Fibroblast of lung (primary cell): ENCODE data around the gene SHISA4. TPM values are rescaled to one million over a fixed set of nuclear protein-coding genes. Genes with fewer than 3 reads are reported as not detected.
"Not testable (repeated sequence)": the region's sequence is repeated elsewhere in the genome, so short reads cannot be mapped to it uniquely, and the experiment has no call there.

Experiments
- DNase-seq, 2 donors: peaks; one replicate each; pipeline versions ENCODE4 v3.0.0 to v3.0.0-alpha.2; 2010; ENCODE audit warnings: low read depth in 2 of 2
- H2AFZ ChIP-seq: 2 replicates; pipeline ENCODE4 v1.5.1; 2012; ENCODE audit warnings: low read length, control low read depth, inconsistent platforms
- H3K27ac ChIP-seq: 2 replicates; pipeline ENCODE4 v1.5.1; 2011; ENCODE audit warnings: low read length, control low read depth; ENCODE audit not compliant: insufficient read depth
- H3K27me3 ChIP-seq: 2 replicates; pipeline ENCODE4 v1.5.1; 2011; ENCODE audit warnings: mild to moderate bottlenecking, low read length; ENCODE audit not compliant: control insufficient read depth, insufficient read depth
- H3K36me3 ChIP-seq: 2 replicates; pipeline ENCODE4 v1.5.1; 2011; ENCODE audit warnings: low read length; ENCODE audit not compliant: control insufficient read depth, insufficient read depth
- H3K4me1 ChIP-seq: 2 replicates; pipeline ENCODE4 v1.5.1; 2011; ENCODE audit warnings: low read length; ENCODE audit not compliant: control insufficient read depth, insufficient read depth; ENCODE audit errors: extremely low read depth
- H3K4me2 ChIP-seq: 2 replicates; pipeline ENCODE4 v1.5.1; 2011; ENCODE audit warnings: low read length, control low read depth; ENCODE audit not compliant: insufficient read depth; ENCODE audit errors: extremely low read depth
- H3K4me3 ChIP-seq, 4 experiments: fragments of 200-600 bp in 1 of 4; sonication (generic) in 1 of 4; replicated peaks in 1 of 4; 2 replicates each; pipeline ENCODE4 v1.5.1; 2011 to 2016; ENCODE audit warnings: low read length in 4 of 4, low read depth in 3 of 4, mild to moderate bottlenecking in 3 of 4, control low read depth in 2 of 4, inconsistent platforms in 1 of 4, mixed read lengths in 1 of 4; ENCODE audit not compliant: insufficient read depth in 1 of 4; ENCODE audit errors: control extremely low read depth in 1 of 4
- H3K79me2 ChIP-seq: 2 replicates; pipeline ENCODE4 v1.5.1; 2012; ENCODE audit warnings: mild to moderate bottlenecking, low read length, inconsistent platforms; ENCODE audit not compliant: control insufficient read depth, insufficient read depth
- H3K9ac ChIP-seq: 2 replicates; pipeline ENCODE4 v1.5.1; 2011; ENCODE audit warnings: mild to moderate bottlenecking, low read length, control low read depth; ENCODE audit not compliant: insufficient read depth
- H3K9me3 ChIP-seq: 2 replicates; pipeline ENCODE4 v1.5.1; 2012; ENCODE audit warnings: low read depth, low read length; ENCODE audit not compliant: control insufficient read depth, insufficient read depth
- H4K20me1 ChIP-seq: 2 replicates; pipeline ENCODE4 v1.5.1; 2011; ENCODE audit warnings: low read length; ENCODE audit not compliant: control insufficient read depth, insufficient read depth; ENCODE audit errors: extremely low read depth
- CTCF ChIP-seq, 2 donors: IDR thresholded peaks in 1 of 2; conservative IDR thresholded peaks in 1 of 2; 1 replicate in 1 of 2; 2 replicates in 1 of 2; pipeline ENCODE4 v1.5.1; 2011 to 2012; ENCODE audit warnings: low read length in 2 of 2, control low read depth in 1 of 2, inconsistent platforms in 1 of 2, low read depth in 1 of 2, mild to moderate bottlenecking in 1 of 2
- EZH2 ChIP-seq: IDR thresholded peaks from 2 replicates; pipeline ENCODE4 v1.5.1; 2012; ENCODE audit warnings: low read length, control low read depth, mild to moderate bottlenecking; ENCODE audit errors: missing control alignments
- polyA plus RNA-seq, 2 donors: library from polyadenylated mRNA; depleted of rRNA in 1 of 2; stranded (reverse) in 1 of 2; unstranded in 1 of 2; fragments of >200 nt; gene quantifications; 2 replicates each; pipeline ENCODE4 v1.2.1, GENCODE V29; 2011 to 2012; ENCODE audit warnings: missing spikeins in 1 of 2
- total RNA-seq: library from RNA; depleted of rRNA; stranded (reverse); fragments of >200 nt; gene quantifications from 2 replicates; pipeline ENCODE4 v1.2.1, GENCODE V29; 2014

Gene SHISA4
- total and polyA plus RNA-seq, 2 donors (not counting 1 experiment from before 2014, with no cell fraction given), result 19.0 to 27.1 TPM

GRCh38 chr1:201899683-201900429 lies 11.2 kb downstream of the SHISA4 start:
- TF ChIP-seq CTCF (conservative IDR thresholded peaks at IDR 0.05 in 1 of 2, IDR thresholded peaks at IDR 0.05 in 1 of 2; ENCODE audit: low read depth in 1 of 2, low read length in 2 of 2) (no peak), EZH2 (no peak)
- Histone ChIP-seq H3K9me3 (no peaks in the 10 kb centered on the region), H2AFZ (no peak overlapping the region)

GRCh38 chr1:201900476-201900875 lies 11.8 kb downstream of the SHISA4 start:
- H3K9me3 ChIP-seq, result no peaks in the 10 kb centered on the region
- no peaks in the 10 kb centered on the region for H4K20me1 ChIP-seq
- no peak overlapping the region for H3K4me2 ChIP-seq
- no peak for DNase-seq
- TF ChIP-seq EZH2 (no peak), CTCF (conservative IDR thresholded peaks at IDR 0.05 in 1 of 2, IDR thresholded peaks at IDR 0.05 in 1 of 2; ENCODE audit: low read depth in 1 of 2, low read length in 2 of 2) (no peak)
- H3K27me3 ChIP-seq, result no peaks in the 10 kb centered on the region
- H3K36me3 ChIP-seq, result peaks cover 4% of the 10 kb centered on the region
- H3K4me1 ChIP-seq, result peaks cover 44% of the 10 kb centered on the region
- H3K79me2 ChIP-seq, result no peaks in the 10 kb centered on the region
- no peak overlapping the region for H3K27ac ChIP-seq
- no peak overlapping the region for H2AFZ ChIP-seq
- no peak overlapping the region for H3K9ac ChIP-seq
- H3K4me3 ChIP-seq, result no peak overlapping the region

More at GRCh38 chr1:201899683-201900429, 11.2 kb downstream of the SHISA4 start:
- no peak for DNase-seq
- Histone ChIP-seq H3K27me3 (no peaks in the 10 kb centered on the region), H3K4me3 (no peak overlapping the region), H3K4me1 (peaks cover 38% of the 10 kb centered on the region), H3K9ac (no peak overlapping the region), H3K4me2 (no peak overlapping the region), H3K36me3 (peaks cover 4% of the 10 kb centered on the region), H4K20me1 (no peaks in the 10 kb centered on the region), H3K79me2 (no peaks in the 10 kb centered on the region), H3K27ac (no peak overlapping the region)

- not testable (repeated sequence) for H3K9me3 ChIP-seq
Observed at GRCh38 chr1:201901036-201901435, 12.3 kb downstream of the SHISA4 start.

More at GRCh38 chr1:201901036-201901435, 12.3 kb downstream of the SHISA4 start:
- not testable (repeated sequence) for H3K4me2 ChIP-seq, H3K4me3 ChIP-seq, H3K27me3 ChIP-seq, H3K36me3 ChIP-seq, DNase-seq, H4K20me1 ChIP-seq, H3K9ac ChIP-seq, H3K79me2 ChIP-seq, H2AFZ ChIP-seq, H3K27ac ChIP-seq
- H3K4me1 ChIP-seq, result peaks cover 47% of the 10 kb centered on the region
